ENCODE measurements around the gene PGP.

Gene PGP

GRCh38 chr16:2183671-2184070 lies 31.0 kb downstream of the PGP start:
- no peak overlapping the region for H3K4me3 Mint-ChIP-seq
- H3K27ac Mint-ChIP-seq, result no peak overlapping the region
- intact Hi-C loops (cut with micrococcal nuclease), result no loop called here
- H3K4me1 Mint-ChIP-seq (ENCODE audit: low read depth), result no peaks in the 10 kb centered on the region
- peaks cover 4% of the 10 kb centered on the region for H3K27me3 Mint-ChIP-seq
- no peaks in the 10 kb centered on the region for H3K9me3 Mint-ChIP-seq
- H3K36me3 Mint-ChIP-seq (ENCODE audit: low read depth), result no peaks in the 10 kb centered on the region

- H3K36me3 Mint-ChIP-seq (ENCODE audit: low read depth), result peaks cover 14% of the 10 kb centered on the region
- peaks cover 4% of the 10 kb centered on the region for H3K27me3 Mint-ChIP-seq
- intact Hi-C loops (cut with micrococcal nuclease), result no loop called here
- H3K4me3 Mint-ChIP-seq, result no peak overlapping the region
- H3K27ac Mint-ChIP-seq, result no peak overlapping the region
- H3K4me1 Mint-ChIP-seq (ENCODE audit: low read depth), result no peaks in the 10 kb centered on the region
- no peaks in the 10 kb centered on the region for H3K9me3 Mint-ChIP-seq
Observed at GRCh38 chr16:2181952-2182351, 32.7 kb downstream of the PGP start.

GRCh38 chr16:2180962-2181923 lies 33.4 kb downstream of the PGP start:
- Mint-ChIP-seq H3K4me1 (ENCODE audit: low read depth) (no peaks in the 10 kb centered on the region), H3K27me3 (peaks cover 4% of the 10 kb centered on the region), H3K9me3 (no peaks in the 10 kb centered on the region), H3K4me3 (no peak overlapping the region), H3K27ac (no peak overlapping the region), H3K36me3 (ENCODE audit: low read depth) (peaks cover 21% of the 10 kb centered on the region)
- intact Hi-C loops (cut with micrococcal nuclease), result no loop called here

GRCh38 chr16:2180461-2180860 lies 34.2 kb downstream of the PGP start:
- H3K4me3 Mint-ChIP-seq, result no peak overlapping the region
- intact Hi-C loops (cut with micrococcal nuclease), result no loop called here
- H3K27ac Mint-ChIP-seq, result no peak overlapping the region
- H3K27me3 Mint-ChIP-seq, result peaks cover 4% of the 10 kb centered on the region
- H3K36me3 Mint-ChIP-seq (ENCODE audit: low read depth), result peaks cover 29% of the 10 kb centered on the region
- no peaks in the 10 kb centered on the region for H3K4me1 Mint-ChIP-seq (ENCODE audit: low read depth)
- no peaks in the 10 kb centered on the region for H3K9me3 Mint-ChIP-seq

GRCh38 chr16:2179576-2179975 lies 35.1 kb downstream of the PGP start:
- H3K27me3 Mint-ChIP-seq, result peaks cover 4% of the 10 kb centered on the region
- no peaks in the 10 kb centered on the region for H3K4me1 Mint-ChIP-seq (ENCODE audit: low read depth)
- no peak overlapping the region for H3K27ac Mint-ChIP-seq
- H3K9me3 Mint-ChIP-seq, result no peaks in the 10 kb centered on the region
- peaks cover 38% of the 10 kb centered on the region for H3K36me3 Mint-ChIP-seq (ENCODE audit: low read depth)
- intact Hi-C loops (cut with micrococcal nuclease), result no loop called here
- no peak overlapping the region for H3K4me3 Mint-ChIP-seq

- Mint-ChIP-seq H3K4me3 (no peak overlapping the region), H3K4me1 (ENCODE audit: low read depth) (no peaks in the 10 kb centered on the region), H3K9me3 (no peaks in the 10 kb centered on the region), H3K27me3 (peaks cover 4% of the 10 kb centered on the region), H3K36me3 (ENCODE audit: low read depth) (peaks cover 42% of the 10 kb centered on the region), H3K27ac (no peak overlapping the region)
- intact Hi-C loops (cut with micrococcal nuclease), result no loop called here
Observed at GRCh38 chr16:2179107-2179501, 35.5 kb downstream of the PGP start.

- Mint-ChIP-seq H3K4me3 (no peak overlapping the region), H3K36me3 (ENCODE audit: low read depth) (peaks cover 48% of the 10 kb centered on the region), H3K9me3 (no peaks in the 10 kb centered on the region), H3K4me1 (ENCODE audit: low read depth) (no peaks in the 10 kb centered on the region), H3K27ac (no peak overlapping the region), H3K27me3 (peaks cover 4% of the 10 kb centered on the region)
- intact Hi-C loops (cut with micrococcal nuclease), result no loop called here
Observed at GRCh38 chr16:2178321-2179106, 36.1 kb downstream of the PGP start.

- Mint-ChIP-seq H3K4me3 (no peak overlapping the region), H3K9me3 (no peaks in the 10 kb centered on the region)
Observed at GRCh38 chr16:2177561-2177960, 37.1 kb downstream of the PGP start.

GRCh38 chr16:2177101-2177500 lies 37.5 kb downstream of the PGP start:
- Mint-ChIP-seq H3K4me1 (ENCODE audit: low read depth) (no peaks in the 10 kb centered on the region), H3K4me3 (no peak overlapping the region), H3K9me3 (no peaks in the 10 kb centered on the region), H3K27me3 (peaks cover 4% of the 10 kb centered on the region), H3K36me3 (ENCODE audit: low read depth) (peaks cover 62% of the 10 kb centered on the region), H3K27ac (no peak overlapping the region)
- intact Hi-C loops (cut with micrococcal nuclease), result no loop called here

More at GRCh38 chr16:2177561-2177960, 37.1 kb downstream of the PGP start:
- Mint-ChIP-seq H3K4me1 (ENCODE audit: low read depth) (no peaks in the 10 kb centered on the region), H3K36me3 (ENCODE audit: low read depth) (peaks cover 58% of the 10 kb centered on the region), H3K27ac (no peak overlapping the region), H3K27me3 (peaks cover 4% of the 10 kb centered on the region)
- intact Hi-C loops (cut with micrococcal nuclease), result no loop called here

- H3K36me3 Mint-ChIP-seq (ENCODE audit: low read depth), result peaks cover 72% of the 10 kb centered on the region
- H3K4me3 Mint-ChIP-seq, result no peak overlapping the region
- intact Hi-C loops (cut with micrococcal nuclease), result no loop called here
- peaks cover 4% of the 10 kb centered on the region for H3K27me3 Mint-ChIP-seq
- no peaks in the 10 kb centered on the region for H3K9me3 Mint-ChIP-seq
- H3K4me1 Mint-ChIP-seq (ENCODE audit: low read depth), result no peaks in the 10 kb centered on the region
- no peak overlapping the region for H3K27ac Mint-ChIP-seq
Observed at GRCh38 chr16:2176047-2176446, 38.6 kb downstream of the PGP start.

- no peak overlapping the region for H3K4me3 Mint-ChIP-seq
- H3K9me3 Mint-ChIP-seq, result no peaks in the 10 kb centered on the region
- intact Hi-C loops (cut with micrococcal nuclease), result no loop called here
- H3K4me1 Mint-ChIP-seq (ENCODE audit: low read depth), result no peaks in the 10 kb centered on the region
- peaks cover 4% of the 10 kb centered on the region for H3K27me3 Mint-ChIP-seq
- H3K36me3 Mint-ChIP-seq (ENCODE audit: low read depth), result peaks cover 78% of the 10 kb centered on the region
- H3K27ac Mint-ChIP-seq, result no peak overlapping the region
Observed at GRCh38 chr16:2175454-2175853, 39.2 kb downstream of the PGP start.

GRCh38 chr16:2174396-2175131 lies 40.1 kb downstream of the PGP start:
- H3K4me3 Mint-ChIP-seq, result no peak overlapping the region
- H3K4me1 Mint-ChIP-seq (ENCODE audit: low read depth), result no peaks in the 10 kb centered on the region
- H3K9me3 Mint-ChIP-seq, result no peaks in the 10 kb centered on the region
- H3K27me3 Mint-ChIP-seq, result peaks cover 4% of the 10 kb centered on the region
- intact Hi-C loops (cut with micrococcal nuclease), result no loop called here
- H3K36me3 Mint-ChIP-seq (ENCODE audit: low read depth), result peaks cover 87% of the 10 kb centered on the region
- H3K27ac Mint-ChIP-seq, result no peak overlapping the region

- Mint-ChIP-seq H3K27me3 (no peaks in the 10 kb centered on the region), H3K27ac (no peak overlapping the region), H3K36me3 (ENCODE audit: low read depth) (peaks cover 93% of the 10 kb centered on the region), H3K9me3 (no peaks in the 10 kb centered on the region), H3K4me1 (ENCODE audit: low read depth) (no peaks in the 10 kb centered on the region), H3K4me3 (no peak overlapping the region)
- intact Hi-C loops (cut with micrococcal nuclease), result no loop called here
Observed at GRCh38 chr16:2173916-2174315, 40.7 kb downstream of the PGP start.

GRCh38 chr16:2173366-2173765 lies 41.3 kb downstream of the PGP start:
- Mint-ChIP-seq H3K27ac (no peak overlapping the region), H3K4me3 (no peak overlapping the region), H3K9me3 (no peaks in the 10 kb centered on the region), H3K27me3 (no peaks in the 10 kb centered on the region), H3K36me3 (ENCODE audit: low read depth) (peaks cover 99% of the 10 kb centered on the region), H3K4me1 (ENCODE audit: low read depth) (no peaks in the 10 kb centered on the region)
- intact Hi-C loops (cut with micrococcal nuclease), result no loop called here

All from dendritic cell treated with granulocyte-macrophage colony-stimulating factor and Interleukin-4, amounts not matched to agents 40 ng/mL and 50 ng/mL, for 4 days (primary cell).